Fibroblast of peridontal ligament (primary cell): ENCODE data around the gene KLK11.

Source experiments
- DNase-seq: peaks from one replicate; pipeline ENCODE4 v3.0.0-alpha.2; 2010; ENCODE audit errors: extremely low read depth

KLK11 gene

GRCh38 chr19:50972795-50973376 lies 53.5 kb downstream of the KLK11 start:
- no peak for DNase-seq
